Measurements from ENCODE around the gene KATNAL1.

KATNAL1 gene

GRCh38 chr13:30323524-30323923 is 16.2 kb upstream of the KATNAL1 start:
- no peak overlapping the region for H3K4me3 ChIP-seq (ENCODE audit: low read depth, low read length)
- TF ChIP-seq, protein P1, sequence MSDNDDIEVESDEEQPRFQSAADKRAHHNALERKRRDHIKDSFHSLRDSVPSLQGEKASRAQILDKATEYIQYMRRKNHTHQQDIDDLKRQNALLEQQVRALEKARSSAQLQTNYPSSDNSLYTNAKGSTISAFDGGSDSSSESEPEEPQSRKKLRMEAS (IDR thresholded peaks at IDR 0.05; ENCODE audit: low read depth, low read length): no peak
- no peak for TF ChIP-seq CTCF (IDR thresholded peaks at IDR 0.05; ENCODE audit: low read depth, low read length)
- TF ChIP-seq POLR2A (IDR thresholded peaks at IDR 0.05; ENCODE audit: extremely low read depth, insufficient read length): no peak
- no peak for TF ChIP-seq MYC (IDR thresholded peaks at IDR 0.05; ENCODE audit: low read depth, low read length)
- no peak for DNase-seq (ENCODE audit: low read depth)

GRCh38 chr13:30322428-30322827 is 15.1 kb upstream of the KATNAL1 start:
- H3K4me3 ChIP-seq (ENCODE audit: low read depth, low read length): no peak overlapping the region
- DNase-seq (ENCODE audit: low read depth): no peak
- TF ChIP-seq MYC (IDR thresholded peaks at IDR 0.05; ENCODE audit: low read depth, low read length) (no peak), POLR2A (IDR thresholded peaks at IDR 0.05; ENCODE audit: extremely low read depth, insufficient read length) (no peak), CTCF (IDR thresholded peaks at IDR 0.05; ENCODE audit: low read depth, low read length) (no peak)
- TF ChIP-seq, protein P1 (IDR thresholded peaks at IDR 0.05; ENCODE audit: low read depth, low read length): no peak

GRCh38 chr13:30321256-30321655 is 13.9 kb upstream of the KATNAL1 start:
- no peak for DNase-seq (ENCODE audit: low read depth)
- H3K4me3 ChIP-seq (ENCODE audit: low read depth, low read length): no peak overlapping the region
- no peak for TF ChIP-seq CTCF (IDR thresholded peaks at IDR 0.05; ENCODE audit: low read depth, low read length)
- TF ChIP-seq POLR2A (IDR thresholded peaks at IDR 0.05; ENCODE audit: extremely low read depth, insufficient read length): no peak
- TF ChIP-seq MYC (IDR thresholded peaks at IDR 0.05; ENCODE audit: low read depth, low read length): no peak
- TF ChIP-seq, protein P1 (IDR thresholded peaks at IDR 0.05; ENCODE audit: low read depth, low read length): no peak

DNA sequence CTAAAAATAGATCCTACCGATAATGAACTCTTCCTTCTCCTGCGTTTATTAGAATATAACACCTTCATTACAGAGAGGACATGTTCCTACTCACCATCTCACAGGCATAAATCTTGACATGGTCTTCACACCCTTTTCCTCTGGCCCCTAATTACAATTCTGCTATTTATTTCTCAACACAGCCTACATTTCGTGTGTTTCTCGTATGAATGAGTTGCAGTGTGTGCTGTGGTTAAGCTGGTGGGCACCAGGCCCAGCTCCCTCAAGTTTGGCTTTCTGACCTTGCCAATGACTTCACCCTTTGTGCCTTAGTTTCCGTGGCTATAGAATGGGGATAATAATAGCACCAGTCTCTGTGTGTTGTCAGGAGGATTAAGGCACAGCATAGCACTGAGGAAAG is 12.3 kb upstream of the KATNAL1 start:
- no peak for DNase-seq (ENCODE audit: low read depth)
- H3K4me3 ChIP-seq (ENCODE audit: low read depth, low read length): no peak overlapping the region
- TF ChIP-seq POLR2A (IDR thresholded peaks at IDR 0.05; ENCODE audit: extremely low read depth, insufficient read length): no peak
- TF ChIP-seq MYC (IDR thresholded peaks at IDR 0.05; ENCODE audit: low read depth, low read length): no peak
- TF ChIP-seq CTCF (IDR thresholded peaks at IDR 0.05; ENCODE audit: low read depth, low read length): no peak
- TF ChIP-seq, protein P1 (IDR thresholded peaks at IDR 0.05; ENCODE audit: low read depth, low read length): no peak

DNA sequence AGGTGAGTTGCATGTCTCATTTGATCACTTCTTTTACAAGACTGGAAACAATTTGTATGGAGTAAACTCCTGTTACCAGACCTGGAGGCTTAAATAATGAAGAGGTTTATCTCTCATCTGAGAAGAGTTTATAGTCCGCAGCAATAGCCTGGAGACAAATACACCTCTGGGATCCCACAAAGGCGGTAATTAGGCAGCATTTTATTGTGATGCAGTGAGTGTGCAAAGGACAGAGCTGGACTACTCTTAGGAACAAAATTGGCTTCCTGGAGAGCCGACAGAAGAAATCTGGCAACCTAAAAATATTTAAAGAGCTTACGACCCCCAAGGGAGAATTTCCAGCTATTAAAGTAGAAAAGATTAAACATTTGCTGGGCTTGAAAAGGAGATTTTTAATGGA is 11.8 kb upstream of the KATNAL1 start:
- DNase-seq (ENCODE audit: low read depth): no peak
- TF ChIP-seq CTCF (IDR thresholded peaks at IDR 0.05; ENCODE audit: low read depth, low read length): no peak
- no peak for TF ChIP-seq POLR2A (IDR thresholded peaks at IDR 0.05; ENCODE audit: extremely low read depth, insufficient read length)
- TF ChIP-seq, protein P1 (IDR thresholded peaks at IDR 0.05; ENCODE audit: low read depth, low read length): no peak
- TF ChIP-seq MYC (IDR thresholded peaks at IDR 0.05; ENCODE audit: low read depth, low read length): no peak
- no peak overlapping the region for H3K4me3 ChIP-seq (ENCODE audit: low read depth, low read length)

- TF ChIP-seq CTCF (IDR thresholded peaks at IDR 0.05; ENCODE audit: low read depth, low read length) (no peak), POLR2A (IDR thresholded peaks at IDR 0.05; ENCODE audit: extremely low read depth, insufficient read length) (no peak), MYC (IDR thresholded peaks at IDR 0.05; ENCODE audit: low read depth, low read length) (no peak)
- TF ChIP-seq, protein P1 (IDR thresholded peaks at IDR 0.05; ENCODE audit: low read depth, low read length): no peak
- no peak for DNase-seq (ENCODE audit: low read depth)
- no peak overlapping the region for H3K4me3 ChIP-seq (ENCODE audit: low read depth, low read length)
These were observed 10.7 kb upstream of the KATNAL1 start for GRCh38 chr13:30318026-30318425.
